Suprapubic skin (tissue), 4 donors: ENCODE data around the gene FBH1. TPM values are rescaled to one million over a fixed set of nuclear protein-coding genes. Genes with fewer than 3 reads are reported as not detected.
"Not testable (repeated sequence)": the region's sequence is repeated elsewhere in the genome, so short reads cannot be mapped to it uniquely, and the experiment has no call there.

Source experiments
- DNase-seq, 2 donors: peaks; one replicate each; pipeline ENCODE4 v3.0.0-alpha.2; 2019; ENCODE audit warnings: low spot score in 2 of 2
- H3K27ac ChIP-seq: fragments of 200-600 bp; sonication (generic); one replicate; pipeline ENCODE4 v1.5.1; 2019
- H3K27me3 ChIP-seq: fragments of 200-600 bp; sonication (generic); one replicate; pipeline ENCODE4 v1.5.1; 2019
- H3K36me3 ChIP-seq: fragments of 200-600 bp; sonication (generic); one replicate; pipeline ENCODE4 v1.5.1; 2019
- H3K4me1 ChIP-seq: fragments of 200-600 bp; sonication (generic); one replicate; pipeline ENCODE4 v1.5.1; 2019
- H3K4me3 ChIP-seq: fragments of 200-600 bp; sonication (generic); one replicate; pipeline ENCODE4 v1.5.1; 2019; ENCODE audit warnings: mild to moderate bottlenecking
- H3K9me3 ChIP-seq: fragments of 200-600 bp; sonication (generic); one replicate; pipeline ENCODE4 v1.5.1; 2019
- EP300 ChIP-seq: sonication (generic); formaldehyde crosslinking; IDR thresholded peaks from one replicate; pipeline ENCODE4 v1.6.1; 2017; ENCODE audit warnings: antibody characterized with exemption
- POLR2A ChIP-seq, 2 donors: fragments of 450-650 bp; IDR thresholded peaks; one replicate each; pipeline ENCODE4 v1.6.1; 2017; ENCODE audit warnings: antibody characterized with exemption in 2 of 2, mild to moderate bottlenecking in 2 of 2, moderate library complexity in 2 of 2
- POLR2AphosphoS5 ChIP-seq, 3 donors: sonication (generic); formaldehyde crosslinking; IDR thresholded peaks; one replicate each; pipeline ENCODE4 v1.6.1; 2017; ENCODE audit warnings: antibody characterized with exemption in 3 of 3
- WGBS: methylation state at CpG from one replicate; pipeline ENCODE4 v1.1.5; 2018; 5-methylcytosine and 5-hydroxymethylcytosine counted together
- total RNA-seq, 4 donors: library from RNA; depleted of rRNA; stranded (reverse); fragments of >200 nt; gene quantifications; one replicate each; pipeline ENCODE4 v1.1.0, GENCODE V29; 2016
- TF ChIP-seq, protein P1 (sequence below), 2 donors: fragments of 200-600 bp in 1 of 2; fragments of 450-650 bp in 1 of 2; sonication (generic) in 1 of 2; IDR thresholded peaks; one replicate each; pipeline ENCODE4 v1.5.1; 2016 to 2019; ENCODE audit warnings: antibody characterized with exemption in 2 of 2, mild to moderate bottlenecking in 1 of 2, moderate library complexity in 1 of 2

FBH1 gene
- total RNA-seq, 4 donors from 2014 or later = 70.9 to 131 (median 90.6) TPM

- no peak overlapping the region for H3K4me3 ChIP-seq
- no peaks in the 10 kb centered on the region for H3K4me1 ChIP-seq
- H3K36me3 ChIP-seq = peaks cover 40% of the 10 kb centered on the region
- no peak overlapping the region for H3K27ac ChIP-seq
- H3K27me3 ChIP-seq = no peaks in the 10 kb centered on the region
- TF ChIP-seq, protein P1, sequence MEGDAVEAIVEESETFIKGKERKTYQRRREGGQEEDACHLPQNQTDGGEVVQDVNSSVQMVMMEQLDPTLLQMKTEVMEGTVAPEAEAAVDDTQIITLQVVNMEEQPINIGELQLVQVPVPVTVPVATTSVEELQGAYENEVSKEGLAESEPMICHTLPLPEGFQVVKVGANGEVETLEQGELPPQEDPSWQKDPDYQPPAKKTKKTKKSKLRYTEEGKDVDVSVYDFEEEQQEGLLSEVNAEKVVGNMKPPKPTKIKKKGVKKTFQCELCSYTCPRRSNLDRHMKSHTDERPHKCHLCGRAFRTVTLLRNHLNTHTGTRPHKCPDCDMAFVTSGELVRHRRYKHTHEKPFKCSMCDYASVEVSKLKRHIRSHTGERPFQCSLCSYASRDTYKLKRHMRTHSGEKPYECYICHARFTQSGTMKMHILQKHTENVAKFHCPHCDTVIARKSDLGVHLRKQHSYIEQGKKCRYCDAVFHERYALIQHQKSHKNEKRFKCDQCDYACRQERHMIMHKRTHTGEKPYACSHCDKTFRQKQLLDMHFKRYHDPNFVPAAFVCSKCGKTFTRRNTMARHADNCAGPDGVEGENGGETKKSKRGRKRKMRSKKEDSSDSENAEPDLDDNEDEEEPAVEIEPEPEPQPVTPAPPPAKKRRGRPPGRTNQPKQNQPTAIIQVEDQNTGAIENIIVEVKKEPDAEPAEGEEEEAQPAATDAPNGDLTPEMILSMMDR (IDR thresholded peaks at IDR 0.05) = no peak
- TF ChIP-seq EP300 = no peak
- TF ChIP-seq POLR2AphosphoS5 (IDR thresholded peaks at IDR 0.05) = no peak
- no peak for TF ChIP-seq POLR2A (IDR thresholded peaks at IDR 0.05)
- WGBS = 63% methylated on average over 2 of the region's 5 CpGs
- H3K9me3 ChIP-seq = no peaks in the 10 kb centered on the region
- DNase-seq = peak; percentile 43 to 49
Measured at GRCh38 chr10:5959142-5959541, 69.1 kb downstream of the FBH1 start.

- H3K27ac ChIP-seq = no peak overlapping the region
- no peaks in the 10 kb centered on the region for H3K4me1 ChIP-seq
- peak; percentile 33 to 56 for DNase-seq
- H3K4me3 ChIP-seq = no peak overlapping the region
- TF ChIP-seq, protein P1 (IDR thresholded peaks at IDR 0.05) = no peak
- no peak for TF ChIP-seq EP300
- no peak for TF ChIP-seq POLR2AphosphoS5 (IDR thresholded peaks at IDR 0.05)
- no peak for TF ChIP-seq POLR2A (IDR thresholded peaks at IDR 0.05)
- H3K9me3 ChIP-seq = no peaks in the 10 kb centered on the region
- peaks cover 42% of the 10 kb centered on the region for H3K36me3 ChIP-seq
- 82% methylated on average over 8 of the region's 10 CpGs for WGBS
- no peaks in the 10 kb centered on the region for H3K27me3 ChIP-seq
Measured at GRCh38 chr10:5959581-5960069, 69.6 kb downstream of the FBH1 start.

DNA sequence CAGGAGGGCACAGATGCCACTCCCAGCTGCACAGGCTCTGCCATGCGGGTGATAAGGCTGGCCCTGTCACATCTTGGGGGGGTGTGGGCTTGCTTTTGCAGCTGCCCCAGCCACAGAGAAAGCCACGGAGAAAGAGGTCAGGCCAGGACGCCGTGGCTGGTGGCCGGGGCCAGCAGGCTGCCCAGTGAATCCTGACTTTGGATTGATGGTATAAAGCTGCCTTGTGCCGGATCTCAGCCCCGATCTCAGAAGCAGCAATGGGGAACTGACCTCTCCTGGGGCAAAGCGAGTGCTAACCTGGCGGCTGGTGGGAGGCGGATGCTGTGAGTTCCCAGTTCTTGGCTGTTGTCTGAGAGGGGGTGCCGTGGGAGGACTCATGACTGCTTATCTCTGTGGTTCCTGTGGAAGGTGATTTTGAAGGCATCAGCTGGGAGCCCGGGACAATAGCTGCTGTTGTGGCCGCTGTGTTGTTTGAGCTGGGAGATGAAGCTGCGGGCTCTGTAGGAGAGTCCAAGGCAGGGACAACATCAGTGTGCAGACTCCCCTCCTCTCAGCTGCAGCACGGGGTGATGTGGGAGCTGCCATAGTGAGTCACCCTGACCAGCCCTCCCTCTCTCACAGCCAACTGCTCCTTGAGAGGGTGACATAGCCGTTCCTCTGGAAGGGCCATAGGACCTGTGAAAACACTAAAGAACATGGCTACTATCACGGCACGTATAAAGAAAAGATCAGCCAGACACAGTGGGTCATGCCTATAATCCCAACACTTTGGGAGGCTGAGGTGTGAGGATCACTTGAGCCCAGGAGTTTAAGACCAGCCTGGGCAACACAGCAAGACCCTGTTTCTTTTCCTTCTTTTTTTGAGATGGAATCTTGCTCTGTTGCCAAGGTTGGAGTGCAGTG lies 70.3 kb downstream of the FBH1 start:
- 94% methylated on average over 17 of the region's 18 CpGs for WGBS
- peak; percentile 49 to 62 for DNase-seq

DNA sequence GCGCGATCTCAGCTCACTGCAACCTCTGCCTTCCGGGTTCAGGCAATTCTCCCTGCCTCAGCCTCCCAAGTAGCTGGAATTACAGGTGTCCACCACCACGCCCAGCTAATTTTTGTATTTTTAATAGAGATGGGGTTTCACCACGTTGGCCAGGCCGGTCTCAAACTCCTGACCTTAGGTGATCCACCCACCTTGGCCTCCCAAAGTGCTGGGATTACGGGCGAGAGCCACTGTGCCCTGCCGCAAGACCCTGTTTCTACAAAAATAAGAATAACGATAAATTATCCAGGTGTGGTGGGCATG lies 70.9 kb downstream of the FBH1 start:
- H3K27ac ChIP-seq, H3K4me1 ChIP-seq, H3K9me3 ChIP-seq, DNase-seq, H3K4me3 ChIP-seq, H3K27me3 ChIP-seq: not testable (repeated sequence)
- 96% methylated on average over 10 of the region's 10 CpGs for WGBS
- peaks cover 50% of the 10 kb centered on the region for H3K36me3 ChIP-seq

More for the DNA sequence above, 70.3 kb downstream of the FBH1 start:
- peaks cover 45% of the 10 kb centered on the region for H3K36me3 ChIP-seq
- H3K27me3 ChIP-seq = no peaks in the 10 kb centered on the region
- H3K4me3 ChIP-seq = no peak overlapping the region
- no peak overlapping the region for H3K27ac ChIP-seq
- no peak for TF ChIP-seq POLR2A (IDR thresholded peaks at IDR 0.05)
- TF ChIP-seq, protein P1 (IDR thresholded peaks at IDR 0.05) = no peak
- no peak for TF ChIP-seq EP300
- TF ChIP-seq POLR2AphosphoS5 (IDR thresholded peaks at IDR 0.05) = no peak
- no peaks in the 10 kb centered on the region for H3K4me1 ChIP-seq
- H3K9me3 ChIP-seq = no peaks in the 10 kb centered on the region

- WGBS = 81% methylated on average over 24 of the region's 29 CpGs
- H3K36me3 ChIP-seq = peaks cover 48% of the 10 kb centered on the region
- no peaks in the 10 kb centered on the region for H3K4me1 ChIP-seq
- H3K9me3 ChIP-seq = no peaks in the 10 kb centered on the region
- no peaks in the 10 kb centered on the region for H3K27me3 ChIP-seq
- TF ChIP-seq, protein P1 (IDR thresholded peaks at IDR 0.05) = no peak
- TF ChIP-seq EP300 = no peak
- peak; percentile 56 to 74 for DNase-seq
- no peak overlapping the region for H3K27ac ChIP-seq
- H3K4me3 ChIP-seq = no peak overlapping the region
Measured at GRCh38 chr10:5961405-5962100, 71.5 kb downstream of the FBH1 start.

DNA sequence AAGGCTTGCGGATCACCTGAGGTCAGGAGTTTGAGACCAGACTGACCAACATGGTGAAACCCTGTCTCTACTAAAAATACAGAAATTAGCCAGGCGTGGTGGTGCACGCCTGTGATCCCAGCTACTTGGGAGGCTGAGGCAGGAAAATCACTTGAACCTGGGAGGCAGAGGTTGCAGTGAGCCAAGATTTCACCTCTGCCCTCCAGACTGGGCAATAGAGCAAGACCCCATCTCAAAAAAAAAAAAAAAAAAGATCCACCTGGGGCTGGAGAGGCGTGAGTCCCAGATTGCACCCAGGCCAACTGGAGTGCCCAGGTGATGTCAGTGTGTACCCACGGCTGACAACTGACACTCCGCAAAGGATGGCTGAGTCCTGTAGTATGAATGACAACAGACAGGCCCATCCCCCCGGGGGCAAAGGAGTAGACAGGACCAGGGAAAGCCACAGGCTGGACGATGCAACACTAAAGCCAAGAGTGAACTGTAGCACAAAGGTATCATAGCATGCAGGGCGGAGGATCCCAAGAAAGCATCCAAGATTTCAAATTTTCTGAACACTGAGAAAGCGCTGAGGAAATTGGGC lies 72.4 kb downstream of the FBH1 start:
- H3K27ac ChIP-seq, H3K4me1 ChIP-seq, H3K27me3 ChIP-seq, H3K9me3 ChIP-seq, H3K4me3 ChIP-seq: not testable (repeated sequence)
- 91% methylated on average over 10 of the region's 10 CpGs for WGBS
- peaks cover 48% of the 10 kb centered on the region for H3K36me3 ChIP-seq
- peak; percentile 15 to 40 for DNase-seq
